ENCODE results near the gene YTHDF1. TPM values are rescaled to one million over a fixed set of nuclear protein-coding genes. Genes with fewer than 3 reads are reported as not detected.

Gene YTHDF1
- total and polyA plus RNA-seq, 8 donors, result 17.8 to 41.1 (median 22.4) TPM

DNA sequence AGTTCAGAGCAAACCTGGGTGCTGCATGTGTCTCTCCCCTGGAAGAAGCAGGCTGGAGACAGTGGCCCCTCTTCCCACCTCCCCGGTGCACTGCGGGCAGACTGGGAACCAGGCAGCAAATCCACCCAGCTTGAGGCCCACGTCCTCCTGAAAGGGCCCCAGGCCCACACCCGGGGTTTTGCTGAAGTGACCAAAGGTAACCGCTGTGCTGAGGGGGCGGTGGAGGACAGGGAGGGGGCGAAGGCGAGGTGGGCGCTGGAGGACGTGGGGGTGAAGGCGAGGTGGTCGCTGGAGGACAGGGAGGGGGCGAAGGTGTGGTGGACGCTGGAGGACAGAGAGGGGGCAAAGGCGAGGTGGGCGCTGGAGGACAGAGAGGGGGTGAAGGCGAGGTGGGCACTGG lies 18.0 kb upstream of the YTHDF1 start:
- DNase-seq, result no peak
- Histone ChIP-seq H3K36me3 (no peaks in the 10 kb centered on the region), H3K27me3 (peaks cover 0 to 98% (median 31%) of the 10 kb centered on the region in 3 donors), H3K4me3 (no peak overlapping the region), H3K9me3 (no peaks in the 10 kb centered on the region), H3K27ac (no peak overlapping the region), H3K4me1 (peaks cover 0 to 16% (median 0%) of the 10 kb centered on the region in 4 donors)
- 74 to 83% (median 78%) methylated on average over 14 to 17 of the region's 17 CpGs for WGBS, 5 donors
- intact Hi-C loops (cut with DNase I; ENCODE audit: low total_unique reads), result no loop called here
- TF ChIP-seq POLR2A (IDR thresholded peaks at IDR 0.05) (no peak), POLR2AphosphoS5 (IDR thresholded peaks at IDR 0.05) (no peak), EP300 (IDR thresholded peaks at IDR 0.05) (no peak)

DNA sequence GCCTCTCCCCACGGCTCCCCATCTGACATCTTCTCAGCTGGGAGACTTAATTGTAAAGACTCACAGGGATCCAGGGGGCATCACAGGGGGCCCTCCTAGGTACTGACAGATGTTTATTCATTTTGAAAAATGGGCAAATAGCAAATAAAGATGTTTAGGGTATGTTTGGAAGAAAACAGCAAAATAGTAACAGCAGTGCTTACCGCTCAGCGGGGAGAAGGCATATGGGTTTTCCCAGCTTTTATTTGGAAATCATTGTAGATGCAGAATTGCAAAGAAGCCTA lies 17.1 kb upstream of the YTHDF1 start:
- intact Hi-C loops (cut with DNase I; ENCODE audit: low total_unique reads), result no loop called here
- H3K9me3 ChIP-seq, result no peaks in the 10 kb centered on the region
- H3K4me3 ChIP-seq, result no peak overlapping the region
- H3K27me3 ChIP-seq, result peaks cover 0 to 95% (median 36%) of the 10 kb centered on the region in 3 donors
- no peaks in the 10 kb centered on the region for H3K36me3 ChIP-seq
- no peak for DNase-seq
- TF ChIP-seq POLR2AphosphoS5 (IDR thresholded peaks at IDR 0.05) (no peak), POLR2A (IDR thresholded peaks at IDR 0.05) (no peak), CTCF (IDR thresholded peaks at IDR 0.05) (no peak), EP300 (IDR thresholded peaks at IDR 0.05) (no peak)
- H3K27ac ChIP-seq, result no peak overlapping the region
- peaks cover 0 to 16% (median 0%) of the 10 kb centered on the region in 4 donors for H3K4me1 ChIP-seq
- 61 to 85% (median 65%) methylated on average over 3 of the region's 3 CpGs for WGBS, 5 donors

DNA sequence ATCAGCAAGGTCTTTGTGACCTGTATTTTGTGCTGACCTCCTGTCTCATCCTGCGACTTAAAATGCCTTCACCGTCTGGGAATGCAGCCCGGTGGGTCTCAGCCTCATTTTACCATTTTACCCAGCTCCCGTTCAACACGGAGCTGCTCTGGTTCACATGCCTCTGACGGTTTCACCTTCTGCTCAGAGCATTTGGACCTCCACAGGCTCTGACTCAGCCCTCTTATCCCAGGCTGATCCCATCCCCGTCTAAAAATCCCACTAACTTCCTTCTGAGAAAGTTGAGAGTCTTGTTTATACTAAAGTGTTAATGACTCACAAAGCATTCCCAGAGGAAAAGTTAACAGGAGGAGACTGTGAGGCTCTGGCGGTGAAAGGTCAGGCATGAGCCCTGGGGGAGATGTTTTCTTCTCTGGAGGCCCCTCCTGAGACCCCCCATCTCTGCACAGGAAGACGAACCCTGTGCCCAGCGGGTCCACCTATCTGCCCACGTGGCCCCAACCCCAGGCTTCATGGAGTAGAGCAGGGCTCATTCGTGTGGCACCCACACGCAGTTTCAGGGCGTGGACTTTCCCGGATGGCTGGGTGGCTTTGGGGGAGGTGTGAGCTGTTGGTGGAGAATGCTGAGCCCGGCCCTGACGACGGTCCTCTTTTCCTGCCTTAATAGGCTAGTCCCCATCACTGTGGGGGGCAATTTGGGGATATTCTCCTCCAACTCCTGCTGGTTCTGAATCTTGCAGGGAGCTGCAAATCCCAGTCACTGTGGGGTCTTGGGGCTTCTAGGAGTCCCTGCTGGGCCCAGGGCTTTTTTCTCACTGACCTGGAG lies 16.5 kb upstream of the YTHDF1 start:
- DNase-seq, result no peak
- Histone ChIP-seq H3K4me1 (peaks cover 0 to 16% (median 0%) of the 10 kb centered on the region in 4 donors), H3K27me3 (peaks cover 0 to 89% (median 36%) of the 10 kb centered on the region in 3 donors), H3K4me3 (no peak overlapping the region), H3K9me3 (no peaks in the 10 kb centered on the region), H3K27ac (no peak overlapping the region), H3K36me3 (no peaks in the 10 kb centered on the region)
- WGBS, 5 donors, result 32 to 41% (median 38%) methylated on average over 13 to 18 of the region's 18 CpGs
- intact Hi-C loops (cut with DNase I; ENCODE audit: low total_unique reads), result no loop called here
- TF ChIP-seq CTCF (IDR thresholded peaks at IDR 0.05), result no peak
- peak in 1 of 3 donors; percentile 5 for TF ChIP-seq POLR2AphosphoS5 (IDR thresholded peaks at IDR 0.05)

- DNase-seq, result peak; percentile 57 to 87
- Histone ChIP-seq H3K9me3 (no peaks in the 10 kb centered on the region), H3K4me1 (peaks cover 0 to 16% (median 0%) of the 10 kb centered on the region in 4 donors), H3K4me3 (no peak overlapping the region), H3K27ac (no peak overlapping the region), H3K27me3 (peaks cover 0 to 73% (median 29%) of the 10 kb centered on the region in 3 donors), H3K36me3 (no peaks in the 10 kb centered on the region)
- intact Hi-C loops (cut with DNase I; ENCODE audit: low total_unique reads), result no loop called here
- TF ChIP-seq EP300 (IDR thresholded peaks at IDR 0.05) (no peak), CTCF (IDR thresholded peaks at IDR 0.05) (peak in 5 of 7 experiments; percentile 26 to 51 (median 43))
- WGBS, 5 donors, result 8 to 18% (median 11%) methylated on average over 11 to 17 of the region's 17 CpGs
These were observed 14.9 kb upstream of the YTHDF1 start for GRCh38 chr20:63230800-63231268.

- Histone ChIP-seq H3K36me3 (no peaks in the 10 kb centered on the region), H3K4me1 (peaks cover 5 to 26% (median 10%) of the 10 kb centered on the region in 4 donors), H3K9me3 (no peaks in the 10 kb centered on the region), H3K4me3 (no peak overlapping the region), H3K27me3 (peaks cover 0 to 53% (median 24%) of the 10 kb centered on the region in 3 donors), H3K27ac (no peak overlapping the region)
- WGBS, 5 donors, result 52 to 61% (median 61%) methylated on average over 13 of the region's 13 CpGs
- no peak for DNase-seq
- intact Hi-C loops (cut with DNase I; ENCODE audit: low total_unique reads), result no loop called here
- TF ChIP-seq POLR2A (IDR thresholded peaks at IDR 0.05), result no peak
- no peak for TF ChIP-seq POLR2AphosphoS5 (IDR thresholded peaks at IDR 0.05)
- no peak for TF ChIP-seq EP300 (IDR thresholded peaks at IDR 0.05)
- TF ChIP-seq CTCF (IDR thresholded peaks at IDR 0.05), result no peak
These were observed 12.9 kb upstream of the YTHDF1 start for GRCh38 chr20:63228806-63229205.
